K562 (cell line): ENCODE measurements around the gene CDKN2AIP. TPM values are rescaled to one million over a fixed set of nuclear protein-coding genes. Genes with fewer than 3 reads are reported as not detected.

ENCODE experiments used
- C11orf30 ChIP-seq: fragments of 450-650 bp; IDR thresholded peaks from 2 replicates; pipeline ENCODE4 v1.6.1; 2016; ENCODE audit warnings: low read depth, mild to moderate bottlenecking
- CBX1 ChIP-seq: sonication (generic); IDR thresholded peaks from 2 replicates; pipeline ENCODE4 v1.6.1; 2016; ENCODE audit warnings: antibody characterized with exemption, low read depth, mild to moderate bottlenecking
- DPF2 ChIP-seq: fragments of 450-650 bp; IDR thresholded peaks from 2 replicates; pipeline ENCODE4 v1.6.1; 2016
- ESRRA ChIP-seq: fragments of 450-650 bp; IDR thresholded peaks from 2 replicates; pipeline ENCODE4 v1.6.1; 2014; ENCODE audit warnings: low read depth, mild to moderate bottlenecking, moderate library complexity, borderline replicate concordance
- EWSR1 ChIP-seq: fragments of 450-650 bp; IDR thresholded peaks from 2 replicates; pipeline ENCODE4 v1.6.1; 2018; ENCODE audit warnings: borderline replicate concordance, mild to moderate bottlenecking, low read depth, moderate library complexity; ENCODE audit not compliant: partially characterized antibody
- HCFC1 ChIP-seq: IDR thresholded peaks from 2 replicates; pipeline ENCODE4 v1.6.1; 2012; ENCODE audit warnings: low read depth, low read length, improper control_type of control experiment
- KHSRP ChIP-seq: fragments of 450-650 bp; IDR thresholded peaks from 2 replicates; pipeline ENCODE4 v1.6.1; 2017
- NBN ChIP-seq: fragments of 450-650 bp; IDR thresholded peaks from 2 replicates; pipeline ENCODE4 v1.6.1; 2016; ENCODE audit warnings: low read depth, mild to moderate bottlenecking
- NR2C2 ChIP-seq, 2 experiments: fragments of 200-800 bp in 1 of 2; sonication (Bioruptor generic) in 1 of 2; sonication (generic) in 1 of 2; formaldehyde crosslinking in 1 of 2; IDR thresholded peaks; 2 replicates each; pipeline versions ENCODE4 v1.6.1 to v1.8.0; 2016 to 2022; ENCODE audit warnings: mild to moderate bottlenecking in 1 of 2, missing compliant biosample characterization in 1 of 2, missing genetic modification characterization in 1 of 2, missing genetic modification reagents in 1 of 2
- PHF8 ChIP-seq: fragments of 200-600 bp; sonication (generic); IDR thresholded peaks from 2 replicates; pipeline ENCODE4 v1.6.1; 2012; ENCODE audit warnings: mixed run types, mild to moderate bottlenecking, inconsistent platforms, low read length, moderate library complexity, borderline replicate concordance
- RBBP5 ChIP-seq: fragments of 200-600 bp; sonication (generic); IDR thresholded peaks from 2 replicates; pipeline ENCODE4 v1.6.1; 2012; ENCODE audit warnings: borderline replicate concordance, mild to moderate bottlenecking, low read length, control low read depth, inconsistent platforms; ENCODE audit not compliant: insufficient read depth, poor library complexity, severe bottlenecking
- SLC30A9 ChIP-seq: fragments of 250-450 bp; sonication (Bioruptor Pico); IDR thresholded peaks from 2 replicates; pipeline ENCODE4 v1.8.0; 2022; ENCODE audit warnings: mild to moderate bottlenecking, moderate library complexity
- SMARCC2 ChIP-seq: fragments of 450-650 bp; IDR thresholded peaks from 2 replicates; pipeline ENCODE4 v1.6.1; 2017; ENCODE audit warnings: antibody characterized with exemption, moderate library complexity, mild to moderate bottlenecking, low read depth
- SNIP1 ChIP-seq: fragments of 450-650 bp; IDR thresholded peaks from 2 replicates; pipeline ENCODE4 v1.7.1; 2017; ENCODE audit warnings: low read depth, mild to moderate bottlenecking
- SRF ChIP-seq, 2 experiments: fragments of 250-450, 450-650 bp in 1 of 2; sonication (Bioruptor Pico) in 1 of 2; sonication (generic) in 1 of 2; formaldehyde crosslinking; IDR thresholded peaks; 2 replicates each; pipeline versions ENCODE4 v1.5.0 to v1.5.1; 2020 to 2022; ENCODE audit warnings: mild to moderate bottlenecking in 1 of 2, missing genetic modification reagents in 1 of 2
- TAF1 ChIP-seq: IDR thresholded peaks from 2 replicates; pipeline ENCODE4 v1.6.1; 2011; ENCODE audit warnings: mild to moderate bottlenecking, low read length, moderate library complexity; ENCODE audit not compliant: insufficient read depth, control insufficient read depth, severe bottlenecking; ENCODE audit errors: extremely low read depth
- TAL1 ChIP-seq: fragments of 450-650 bp; IDR thresholded peaks from 2 replicates; pipeline ENCODE4 v1.6.1; 2016; ENCODE audit warnings: mild to moderate bottlenecking
- U2AF1 ChIP-seq: fragments of 200-400 bp; formaldehyde crosslinking; optimal IDR thresholded peaks from 2 replicates; pipeline ENCODE3; 2017; ENCODE audit warnings: mild to moderate bottlenecking, low read depth, low read length, moderate library complexity
- WHSC1 ChIP-seq: IDR thresholded peaks from one replicate; pipeline ENCODE4 v1.6.1; 2012; ENCODE audit warnings: low read length, control low read depth, inconsistent platforms
- ZBTB1 ChIP-seq: sonication (generic); formaldehyde crosslinking; IDR thresholded peaks from 2 replicates; pipeline ENCODE4 v1.8.1; 2023; ENCODE audit warnings: missing genetic modification reagents, low read depth, mild to moderate bottlenecking, borderline replicate concordance
- ZNF445 ChIP-seq: fragments of 250-450 bp; sonication (Bioruptor Pico); IDR thresholded peaks from 2 replicates; pipeline ENCODE4 v1.4.0; 2020; ENCODE audit warnings: low read depth, mild to moderate bottlenecking, moderate library complexity
- ZNF586 ChIP-seq: fragments of 450-650 bp; formaldehyde crosslinking; conservative IDR thresholded peaks from 2 replicates; pipeline ENCODE4 v1.4.0; 2020; ENCODE audit warnings: mild to moderate bottlenecking, moderate library complexity
- ZNF699 ChIP-seq: fragments of 250-450 bp; sonication (Bioruptor Pico); IDR thresholded peaks from 2 replicates; pipeline ENCODE4 v1.8.0; 2021; ENCODE audit warnings: mild to moderate bottlenecking, moderate library complexity; ENCODE audit not compliant: insufficient replicate concordance
- ZNF79 ChIP-seq: fragments of 250-450 bp; sonication (Bioruptor Pico); IDR thresholded peaks from 2 replicates; pipeline ENCODE4 v1.4.0; 2020; ENCODE audit warnings: low read depth, mild to moderate bottlenecking, moderate library complexity
- polyA plus RNA-seq, 8 experiments: library from polyadenylated mRNA; depleted of rRNA in 4 of 8; stranded (reverse) in 5 of 8; unstranded in 3 of 8; fragments of >200 nt; fragmentation: Nextera tagmentation in 2 of 8; fragmentation: Illumina TruSeq in 1 of 8; extraction: Ambion mirVana in 2 of 8; extraction: Trizol in 1 of 8; gene quantifications; 2 replicates each; pipeline versions ENCODE4 v1.2.1 to v1.2.3, GENCODE V29; 2011 to 2014; ENCODE audit warnings: inconsistent platforms in 1 of 8, missing spikeins in 1 of 8
- total RNA-seq, 7 experiments: library from RNA; depleted of rRNA in 6 of 7; stranded (reverse); fragments of >200 nt in 6 of 7; fragmentation: Illumina TruSeq in 2 of 7; extraction: Trizol in 2 of 7; gene quantifications; 2 replicates each; pipeline versions ENCODE4 v1.2.1 to v1.2.3, GENCODE V29; 2011 to 2021; ENCODE audit warnings: low replicate concordance in 1 of 7
- TF ChIP-seq, protein P1 (sequence below): fragments of 250-450 bp; sonication (Bioruptor Pico); IDR thresholded peaks from 2 replicates; pipeline ENCODE4 v1.5.0; 2020; ENCODE audit warnings: mild to moderate bottlenecking
- TF ChIP-seq, protein P2 (sequence below): fragments of 450-650 bp; conservative IDR thresholded peaks from 2 replicates; pipeline ENCODE4 v1.6.1; 2016; ENCODE audit warnings: missing genetic modification characterization, low read depth, mild to moderate bottlenecking, missing compliant biosample characterization, moderate library complexity

Gene CDKN2AIP
- total and polyA plus RNA-seq, 9 of the 15 experiments (the other 6 are each of a cell fraction or from before 2014, with no cell fraction given) = 5.9 to 22.0 (median 19.7) TPM

DNA sequence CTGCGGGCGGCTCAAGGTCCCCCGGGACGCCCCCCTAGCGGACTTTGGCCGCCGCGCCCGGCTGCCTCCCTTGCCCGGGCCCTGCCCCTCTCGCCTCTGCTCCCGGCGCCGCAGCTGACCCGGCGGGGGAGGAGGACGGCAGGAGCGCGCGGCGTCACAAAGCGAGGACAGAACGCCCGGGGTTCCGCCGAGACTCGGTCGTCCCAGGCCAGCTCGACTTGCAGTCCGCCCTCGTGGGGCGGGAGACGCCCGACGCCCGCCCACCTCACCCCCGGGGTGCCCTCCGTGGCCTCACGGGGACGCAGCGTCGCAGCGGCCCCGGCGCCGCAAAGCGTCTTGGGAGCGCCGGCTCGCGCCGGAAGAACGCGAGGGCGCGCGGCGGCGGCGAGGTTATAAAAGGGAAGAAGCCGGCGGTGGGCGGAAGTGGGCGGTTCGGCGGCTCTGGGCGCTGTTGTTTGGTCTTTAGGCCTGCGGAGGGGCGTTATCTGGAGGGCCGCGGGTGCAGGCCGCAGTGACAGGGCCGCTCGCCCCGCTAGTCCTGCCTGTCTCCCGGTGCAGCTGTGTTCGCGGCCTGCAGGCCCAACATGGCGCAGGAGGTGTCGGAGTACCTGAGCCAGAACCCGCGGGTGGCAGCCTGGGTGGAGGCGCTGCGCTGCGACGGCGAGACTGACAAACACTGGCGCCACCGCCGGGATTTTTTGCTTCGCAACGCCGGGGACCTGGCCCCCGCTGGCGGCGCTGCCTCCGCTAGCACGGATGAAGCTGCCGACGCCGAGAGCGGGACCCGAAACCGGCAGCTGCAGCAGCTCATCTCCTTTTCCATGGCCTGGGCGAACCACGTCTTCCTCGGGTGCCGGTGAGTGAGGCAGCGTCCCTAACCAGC is at the start of gene CDKN2AIP (continued):
- no peak for TF ChIP-seq SLC30A9 (CRISPR knock-in tag)
- TF ChIP-seq NBN = peak; percentile 45; the same call in 1 of the 2 replicates
- peak; percentile 53 for TF ChIP-seq HCFC1
- peak; percentile 76 for TF ChIP-seq TAF1
- peak in 1 of 2 experiments; percentile 74; a peak in 2 of 4 replicates for TF ChIP-seq SRF (CRISPR knock-in tag; IDR thresholded peaks at IDR 0.05)
- TF ChIP-seq U2AF1 = peak; percentile 78
- peak; percentile 35; the same call in 1 of the 2 replicates for TF ChIP-seq NR2C2 (CRISPR knock-in tag; IDR thresholded peaks at IDR 0.05)
- TF ChIP-seq NR2C2 (tag; IDR thresholded peaks at IDR 0.05) = peak; percentile 88
- no peak for TF ChIP-seq ZNF586
- peak; percentile 74; the same call in 1 of the 2 replicates for TF ChIP-seq ESRRA
- TF ChIP-seq KHSRP = no peak
- TF ChIP-seq ZNF445 (CRISPR knock-in tag) = no peak
- TF ChIP-seq TAL1 = no peak
- TF ChIP-seq, protein P1, sequence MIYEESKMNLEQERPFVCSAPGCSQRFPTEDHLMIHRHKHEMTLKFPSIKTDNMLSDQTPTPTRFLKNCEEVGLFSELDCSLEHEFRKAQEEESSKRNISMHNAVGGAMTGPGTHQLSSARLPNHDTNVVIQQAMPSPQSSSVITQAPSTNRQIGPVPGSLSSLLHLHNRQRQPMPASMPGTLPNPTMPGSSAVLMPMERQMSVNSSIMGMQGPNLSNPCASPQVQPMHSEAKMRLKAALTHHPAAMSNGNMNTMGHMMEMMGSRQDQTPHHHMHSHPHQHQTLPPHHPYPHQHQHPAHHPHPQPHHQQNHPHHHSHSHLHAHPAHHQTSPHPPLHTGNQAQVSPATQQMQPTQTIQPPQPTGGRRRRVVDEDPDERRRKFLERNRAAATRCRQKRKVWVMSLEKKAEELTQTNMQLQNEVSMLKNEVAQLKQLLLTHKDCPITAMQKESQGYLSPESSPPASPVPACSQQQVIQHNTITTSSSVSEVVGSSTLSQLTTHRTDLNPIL (CRISPR knock-in tag) = no peak
- TF ChIP-seq C11orf30 = no peak; the same call in 1 of the 2 replicates
- peak; percentile 88 for TF ChIP-seq RBBP5
- TF ChIP-seq ZBTB1 (CRISPR knock-in tag) = peak; percentile 84
- TF ChIP-seq, protein P2, sequence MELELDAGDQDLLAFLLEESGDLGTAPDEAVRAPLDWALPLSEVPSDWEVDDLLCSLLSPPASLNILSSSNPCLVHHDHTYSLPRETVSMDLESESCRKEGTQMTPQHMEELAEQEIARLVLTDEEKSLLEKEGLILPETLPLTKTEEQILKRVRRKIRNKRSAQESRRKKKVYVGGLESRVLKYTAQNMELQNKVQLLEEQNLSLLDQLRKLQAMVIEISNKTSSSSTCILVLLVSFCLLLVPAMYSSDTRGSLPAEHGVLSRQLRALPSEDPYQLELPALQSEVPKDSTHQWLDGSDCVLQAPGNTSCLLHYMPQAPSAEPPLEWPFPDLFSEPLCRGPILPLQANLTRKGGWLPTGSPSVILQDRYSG (tag) = no peak
- TF ChIP-seq ZNF699 (CRISPR knock-in tag) = no peak
- TF ChIP-seq SMARCC2 = no peak; the same call in 1 of the 2 replicates
- TF ChIP-seq PHF8 = peak; percentile 93
- no peak; the same call in 1 of the 2 replicates for TF ChIP-seq CBX1
- 0 out of 2 replicates have a peak, but pooled peaks have one; percentile 10 for TF ChIP-seq DPF2
- TF ChIP-seq WHSC1 = no peak
- 0 out of 2 replicates have a peak, but pooled peaks have one; percentile 47 for TF ChIP-seq SNIP1
- no peak for TF ChIP-seq EWSR1
- no peak for TF ChIP-seq ZNF79
